H9 (cell line): Measurements from ENCODE around the gene ADIG. TPM values are rescaled to one million over a fixed set of nuclear protein-coding genes. Genes with fewer than 3 reads are reported as not detected.

Source experiments
- DNase-seq: peaks from one replicate; pipeline ENCODE4 v3.0.0-alpha.2; 2017
- H2AFZ ChIP-seq: one replicate; pipeline ENCODE4 v1.6.1; 2013; ENCODE audit warnings: mild to moderate bottlenecking, low read length, control low read depth, moderate library complexity
- H2AK5ac ChIP-seq: 2 replicates; pipeline ENCODE4 v1.6.1; 2013; ENCODE audit warnings: low read length, control low read depth, mixed read lengths; ENCODE audit not compliant: insufficient read length
- H2BK120ac ChIP-seq: one replicate; pipeline ENCODE4 v1.6.1; 2013; ENCODE audit warnings: low read depth, mild to moderate bottlenecking, low read length, control low read depth, inconsistent platforms; ENCODE audit not compliant: poor library complexity, severe bottlenecking
- H2BK12ac ChIP-seq: 2 replicates; pipeline ENCODE4 v1.6.1; 2013; ENCODE audit warnings: low read length, control low read depth, mixed read lengths, low read depth; ENCODE audit not compliant: insufficient read length
- H2BK15ac ChIP-seq: 2 replicates; pipeline ENCODE4 v1.6.1; 2013; ENCODE audit warnings: low read depth, low read length, control low read depth
- H2BK20ac ChIP-seq: one replicate; pipeline ENCODE4 v1.6.1; 2013; ENCODE audit warnings: low read depth, mild to moderate bottlenecking, low read length, control low read depth, inconsistent platforms; ENCODE audit not compliant: poor library complexity, severe bottlenecking
- H2BK5ac ChIP-seq: 2 replicates; pipeline ENCODE4 v1.6.1; 2013; ENCODE audit warnings: low read length, control low read depth, mixed read lengths; ENCODE audit not compliant: insufficient read length
- H3K14ac ChIP-seq: 2 replicates; pipeline ENCODE4 v1.6.1; 2013; ENCODE audit warnings: low read length, control low read depth; ENCODE audit not compliant: insufficient read depth
- H3K18ac ChIP-seq: 2 replicates; pipeline ENCODE4 v1.6.1; 2013; ENCODE audit warnings: low read depth, mild to moderate bottlenecking, mixed read lengths, low read length, control low read depth; ENCODE audit not compliant: insufficient read length
- H3K23ac ChIP-seq: 2 replicates; pipeline ENCODE4 v1.6.1; 2013; ENCODE audit warnings: low read length, control low read depth, mixed read lengths, low read depth; ENCODE audit not compliant: insufficient read length
- H3K23me2 ChIP-seq: 2 replicates; pipeline ENCODE4 v1.6.1; 2013; ENCODE audit warnings: low read depth, mild to moderate bottlenecking, mixed read lengths, low read length, control low read depth; ENCODE audit not compliant: insufficient read length, poor library complexity, severe bottlenecking
- H3K27ac ChIP-seq: 2 replicates; pipeline ENCODE4 v1.5.1; 2013; ENCODE audit warnings: low read length, control low read depth, mixed read lengths, low read depth; ENCODE audit not compliant: insufficient read length
- H3K27me3 ChIP-seq: 2 replicates; pipeline ENCODE4 v1.6.1; 2013; ENCODE audit warnings: low read length, control low read depth, inconsistent platforms; ENCODE audit not compliant: insufficient read depth
- H3K4ac ChIP-seq: 2 replicates; pipeline ENCODE4 v1.6.1; 2013; ENCODE audit warnings: low read depth, mild to moderate bottlenecking, control low read depth, inconsistent platforms, low read length, moderate library complexity
- H3K4me1 ChIP-seq: 2 replicates; pipeline ENCODE4 v1.6.1; 2013; ENCODE audit warnings: low read length, control low read depth, inconsistent platforms; ENCODE audit not compliant: insufficient read depth
- H3K4me2 ChIP-seq: 2 replicates; pipeline ENCODE4 v1.6.1; 2013; ENCODE audit warnings: low read length, control low read depth, mixed read lengths; ENCODE audit not compliant: insufficient read length, insufficient read depth
- H3K56ac ChIP-seq: 2 replicates; pipeline ENCODE4 v1.6.1; 2013; ENCODE audit warnings: low read depth, mild to moderate bottlenecking, mixed read lengths, low read length, control low read depth; ENCODE audit not compliant: insufficient read length
- H3K79me1 ChIP-seq: 2 replicates; pipeline ENCODE4 v1.6.1; 2013; ENCODE audit warnings: low read depth, mild to moderate bottlenecking, moderate library complexity, low read length, control low read depth, inconsistent platforms; ENCODE audit not compliant: insufficient read depth, poor library complexity, severe bottlenecking
- H3K79me2 ChIP-seq: 2 replicates; pipeline ENCODE4 v1.6.1; 2013; ENCODE audit warnings: low read length, control low read depth, inconsistent platforms; ENCODE audit not compliant: insufficient read depth
- H3K9ac ChIP-seq: 2 replicates; pipeline ENCODE4 v1.6.1; 2013; ENCODE audit warnings: low read length, control low read depth, mixed read lengths; ENCODE audit not compliant: insufficient read length; ENCODE audit errors: extremely low read depth
- H3K9me3 ChIP-seq: one replicate; pipeline ENCODE4 v1.6.1; 2013; ENCODE audit warnings: low read depth, low read length, inconsistent platforms; ENCODE audit not compliant: control insufficient read depth
- H3T11ph ChIP-seq: one replicate; pipeline ENCODE4 v1.6.1; 2013; ENCODE audit warnings: mild to moderate bottlenecking, low read length, control low read depth, inconsistent platforms
- H4K20me1 ChIP-seq: one replicate; pipeline ENCODE4 v1.6.1; 2013; ENCODE audit not compliant: control insufficient read depth, insufficient read length, insufficient read depth
- H4K5ac ChIP-seq: 2 replicates; pipeline ENCODE4 v1.6.1; 2013; ENCODE audit warnings: low read depth, mild to moderate bottlenecking, mixed read lengths, low read length, control low read depth; ENCODE audit not compliant: insufficient read length
- H4K8ac ChIP-seq: replicated peaks from 2 replicates; pipeline ENCODE4 v1.6.1; 2013; ENCODE audit warnings: low read length, control low read depth, mixed read lengths, low read depth; ENCODE audit not compliant: insufficient read length
- H4K91ac ChIP-seq: 2 replicates; pipeline ENCODE4 v1.6.1; 2013; ENCODE audit warnings: low read depth, mild to moderate bottlenecking, moderate library complexity, mixed read lengths, low read length, control low read depth; ENCODE audit not compliant: insufficient read length
- H3K27ac Mint-ChIP-seq, 3 experiments: 2 replicates in 2 of 3; 3 replicates in 1 of 3; pipeline ENCODE4 v1.8.0; 2020 to 2021; ENCODE audit warnings: mixed read lengths in 3 of 3, mild to moderate bottlenecking in 1 of 3, moderate library complexity in 1 of 3
- H3K27me3 Mint-ChIP-seq: 2 replicates; pipeline ENCODE4 v1.8.0; 2021; ENCODE audit warnings: low read depth, mild to moderate bottlenecking, moderate library complexity, mixed read lengths
- H3K36me3 Mint-ChIP-seq, 3 experiments: 2 replicates in 2 of 3; 3 replicates in 1 of 3; pipeline ENCODE4 v1.8.0; 2020 to 2021; ENCODE audit warnings: low read depth in 3 of 3, mixed read lengths in 3 of 3; ENCODE audit not compliant: insufficient read depth in 1 of 3
- H3K4me1 Mint-ChIP-seq, 2 experiments: 2 replicates each; pipeline ENCODE4 v1.8.0; 2020; ENCODE audit warnings: mixed read lengths in 2 of 2
- H3K4me3 Mint-ChIP-seq, 2 experiments: 2 replicates in 1 of 2; 3 replicates in 1 of 2; pipeline ENCODE4 v1.8.0; 2020 to 2021; ENCODE audit warnings: mild to moderate bottlenecking in 2 of 2, mixed read lengths in 2 of 2, moderate library complexity in 1 of 2
- H3K9me3 Mint-ChIP-seq, 2 experiments: 2 replicates in 1 of 2; 3 replicates in 1 of 2; pipeline ENCODE4 v1.8.0; 2020; ENCODE audit warnings: mild to moderate bottlenecking in 2 of 2, mixed read lengths in 2 of 2, moderate library complexity in 1 of 2
- WGBS: extraction: QIAGEN DNeasy Blood & Tissue Kit; methylation state at CpG from one replicate; pipeline ENCODE4 v1.1.7; 2013; ENCODE audit warnings: missing lambda C conversion rate, low lambda C conversion rate, mixed read lengths; ENCODE audit not compliant: insufficient read length; ENCODE audit errors: extremely low coverage; 5-methylcytosine and 5-hydroxymethylcytosine counted together
- total RNA-seq: library from RNA; stranded (reverse); gene quantifications from 2 replicates; pipeline ENCODE4 v1.2.1, GENCODE V29; 2021
- TF ChIP-seq, protein P1 (sequence below): fragments of 200-600 bp; sonication (generic); conservative IDR thresholded peaks from 3 replicates; pipeline ENCODE4 v1.8.0; 2021; ENCODE audit warnings: antibody characterized with exemption, mild to moderate bottlenecking

Gene ADIG
- total RNA-seq, 1 experiment from 2014 or later, result not detected

DNA sequence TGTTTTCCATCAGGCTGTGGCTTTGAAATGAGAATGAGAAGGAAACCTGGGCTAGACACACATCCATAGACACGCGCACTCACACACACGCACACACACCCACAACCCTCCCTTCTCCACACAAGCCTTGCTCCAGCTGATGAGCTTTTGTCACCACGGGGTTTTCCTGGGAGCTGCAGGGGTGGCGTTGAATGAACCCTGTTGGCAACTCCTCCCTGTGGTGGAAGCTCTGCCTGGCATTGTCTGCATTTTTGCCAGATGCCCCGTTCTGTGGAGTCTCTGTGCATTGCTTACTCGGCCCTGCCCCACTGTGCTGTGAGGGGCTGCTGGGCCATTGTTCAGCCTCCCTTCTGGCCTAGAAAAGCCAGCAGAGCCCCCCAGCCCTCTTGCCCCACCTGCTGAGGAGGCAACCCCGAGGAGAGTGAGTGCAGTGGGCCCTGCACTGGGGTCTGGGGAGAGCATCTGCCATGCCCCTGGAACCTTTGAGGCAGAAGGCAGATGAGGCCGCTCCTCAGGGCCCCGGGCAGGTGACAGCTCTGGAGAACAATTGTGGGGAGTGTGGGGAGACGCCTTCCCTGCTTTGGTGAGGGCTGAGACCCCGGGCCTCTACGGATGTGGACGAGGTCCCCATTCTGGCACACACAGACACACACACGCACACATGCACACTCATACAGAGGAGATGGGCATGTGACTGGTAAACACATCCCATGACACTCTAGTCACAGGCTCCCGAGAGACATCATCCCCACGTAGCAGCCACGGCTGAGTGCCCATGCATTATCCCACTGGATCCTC is 9.9 kb downstream of the ADIG start:
- peaks cover 0 to 5% of the 10 kb centered on the region in 2 experiments; a peak in 3 of 4 replicates for H3K4me1 Mint-ChIP-seq
- TF ChIP-seq, protein P1, sequence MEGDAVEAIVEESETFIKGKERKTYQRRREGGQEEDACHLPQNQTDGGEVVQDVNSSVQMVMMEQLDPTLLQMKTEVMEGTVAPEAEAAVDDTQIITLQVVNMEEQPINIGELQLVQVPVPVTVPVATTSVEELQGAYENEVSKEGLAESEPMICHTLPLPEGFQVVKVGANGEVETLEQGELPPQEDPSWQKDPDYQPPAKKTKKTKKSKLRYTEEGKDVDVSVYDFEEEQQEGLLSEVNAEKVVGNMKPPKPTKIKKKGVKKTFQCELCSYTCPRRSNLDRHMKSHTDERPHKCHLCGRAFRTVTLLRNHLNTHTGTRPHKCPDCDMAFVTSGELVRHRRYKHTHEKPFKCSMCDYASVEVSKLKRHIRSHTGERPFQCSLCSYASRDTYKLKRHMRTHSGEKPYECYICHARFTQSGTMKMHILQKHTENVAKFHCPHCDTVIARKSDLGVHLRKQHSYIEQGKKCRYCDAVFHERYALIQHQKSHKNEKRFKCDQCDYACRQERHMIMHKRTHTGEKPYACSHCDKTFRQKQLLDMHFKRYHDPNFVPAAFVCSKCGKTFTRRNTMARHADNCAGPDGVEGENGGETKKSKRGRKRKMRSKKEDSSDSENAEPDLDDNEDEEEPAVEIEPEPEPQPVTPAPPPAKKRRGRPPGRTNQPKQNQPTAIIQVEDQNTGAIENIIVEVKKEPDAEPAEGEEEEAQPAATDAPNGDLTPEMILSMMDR, result no peak
- H3K27me3 Mint-ChIP-seq, result no peaks in the 10 kb centered on the region
- no peaks in the 10 kb centered on the region for H3K4me1 ChIP-seq
- no peak overlapping the region for H4K5ac ChIP-seq
- no peak overlapping the region for H3K23ac ChIP-seq
- H4K91ac ChIP-seq, result no peak overlapping the region
- H2BK20ac ChIP-seq, result no peak overlapping the region
- no CpG with 5 or more reads among the region's 18 CpGs for WGBS
- H3K9ac ChIP-seq, result no peak overlapping the region
- no peak overlapping the region for H2BK5ac ChIP-seq
- H4K8ac ChIP-seq, result no peak overlapping the region
- no peak overlapping the region for H2AFZ ChIP-seq
- H3K27ac ChIP-seq, result no peak overlapping the region
- H3K4me3 Mint-ChIP-seq, result no peak overlapping the region
- H2BK15ac ChIP-seq, result no peak overlapping the region
- H4K20me1 ChIP-seq, result no peaks in the 10 kb centered on the region
- H3K36me3 Mint-ChIP-seq, result no peaks in the 10 kb centered on the region
- H3K79me2 ChIP-seq, result no peaks in the 10 kb centered on the region
- H3K18ac ChIP-seq, result no peak overlapping the region
- no peak overlapping the region for H2BK12ac ChIP-seq
- H3K4me2 ChIP-seq, result no peak overlapping the region
- no peaks in the 10 kb centered on the region for H3K9me3 Mint-ChIP-seq
- no peak overlapping the region for H3K4ac ChIP-seq
- H3K9me3 ChIP-seq, result no peaks in the 10 kb centered on the region
- H3K27ac Mint-ChIP-seq, result peak overlapping the region in 1 of 3 experiments; percentile 11; a peak in 1 of 7 replicates
- no peak overlapping the region for H2BK120ac ChIP-seq
- no peaks in the 10 kb centered on the region for H3K27me3 ChIP-seq
- DNase-seq, result no peak
- H3K56ac ChIP-seq, result no peak overlapping the region
- no peaks in the 10 kb centered on the region for H3K23me2 ChIP-seq
- H2AK5ac ChIP-seq, result no peak overlapping the region
- no peaks in the 10 kb centered on the region for H3K79me1 ChIP-seq
- no peak overlapping the region for H3T11ph ChIP-seq
- no peak overlapping the region for H3K14ac ChIP-seq
